A673 (cell line): ENCODE data around the gene CEBPB. TPM values are rescaled to one million over a fixed set of nuclear protein-coding genes. Genes with fewer than 3 reads are reported as not detected.

Experiments
- BruUV-seq: library from RNA; stranded (reverse); fragments of 400-500 nt; replicated peaks from 2 replicates; lab custom pipeline; 2021; lab: Mats Ljungman, UMichigan
- CTCF ChIA-PET: fragments of 300-600 bp; sonication (Branson Sonifier 250); formaldehyde crosslinking; loops from one replicate; lab custom pipeline; 2022; ENCODE audit warnings: antibody characterized with exemption; lab: Charles Lee
- POLR2A ChIA-PET: fragments of 300-600 bp; sonication (Branson Sonifier 250); formaldehyde crosslinking; loops from one replicate; lab custom pipeline; 2022; ENCODE audit warnings: antibody characterized with exemption; ENCODE audit not compliant: low non-redundant PET; lab: Charles Lee
- DNase-seq: peaks from one replicate; pipeline ENCODE4 v3.0.0-alpha.2; 2015; ENCODE audit warnings: low spot score
- H3K27ac ChIP-seq: fragments of 200-600 bp; sonication (generic); 2 replicates; pipeline ENCODE4 v1.5.1; 2016; ENCODE audit warnings: mixed run types, low read depth, mild to moderate bottlenecking, mixed read lengths, antibody characterized with exemption, low read length; ENCODE audit not compliant: poor library complexity, severe bottlenecking
- H3K27me3 ChIP-seq: fragments of 200-600 bp; sonication (generic); replicated peaks from 2 replicates; pipeline ENCODE4 v1.6.1; 2017; ENCODE audit warnings: mixed run types, low read depth, mild to moderate bottlenecking, mixed read lengths, antibody characterized with exemption, low read length; ENCODE audit not compliant: insufficient read depth, poor library complexity
- H3K36me3 ChIP-seq: fragments of 200-600 bp; sonication (generic); 2 replicates; pipeline ENCODE4 v1.6.1; 2016; ENCODE audit warnings: mixed run types, mild to moderate bottlenecking, mixed read lengths, antibody characterized with exemption, low read length; ENCODE audit not compliant: insufficient read depth, poor library complexity, severe bottlenecking
- H3K4me1 ChIP-seq: fragments of 200-600 bp; sonication (generic); 2 replicates; pipeline ENCODE4 v1.6.1; 2017; ENCODE audit warnings: mixed run types, mild to moderate bottlenecking, mixed read lengths, antibody characterized with exemption, low read length; ENCODE audit not compliant: insufficient read depth, poor library complexity, severe bottlenecking
- H3K4me3 ChIP-seq: fragments of 200-600 bp; sonication (generic); 2 replicates; pipeline ENCODE4 v1.5.1; 2016; ENCODE audit warnings: low read depth, mixed run types, mild to moderate bottlenecking, mixed read lengths, low read length; ENCODE audit not compliant: poor library complexity, severe bottlenecking
- H3K9me3 ChIP-seq: fragments of 200-600 bp; sonication (generic); 2 replicates; pipeline ENCODE4 v1.6.1; 2016; ENCODE audit warnings: mixed run types, low read depth, mild to moderate bottlenecking, mixed read lengths, antibody characterized with exemption, low read length; ENCODE audit not compliant: poor library complexity, severe bottlenecking
- EZH2 ChIP-seq: fragments of 200-600 bp; sonication (generic); IDR thresholded peaks from 2 replicates; pipeline ENCODE4 v1.6.1; 2017; ENCODE audit warnings: borderline replicate concordance, low read depth, mild to moderate bottlenecking, mixed read lengths, antibody characterized with exemption, low read length; ENCODE audit not compliant: poor library complexity, severe bottlenecking
- intact Hi-C: fragments of 100-400 bp; cut with micrococcal nuclease; formaldehyde crosslinking; loops from one replicate; pipeline ENCODE4 v1.10.0; 2022; ENCODE audit not compliant: unreplicated experiment
- total RNA-seq: library from RNA; stranded (reverse); gene quantifications from 2 replicates; pipeline ENCODE4 v1.2.3, GENCODE V29; 2021
- TF ChIP-seq, protein P1 (sequence below): fragments of 300-800, 200-600 bp; sonication (generic); conservative IDR thresholded peaks from 2 replicates; pipeline ENCODE4 v1.5.1; 2017; ENCODE audit warnings: low read depth, mild to moderate bottlenecking, antibody characterized with exemption, low read length, moderate library complexity, mixed read lengths

Gene CEBPB
- total RNA-seq, 1 experiment from 2014 or later: 130 TPM

GRCh38 chr20:50151034-50151743 is 39.4 kb upstream of the CEBPB start:
- CTCF ChIA-PET: no interaction called here
- POLR2A ChIA-PET: no interaction called here
- Histone ChIP-seq H3K4me1 (peaks cover 25% of the 10 kb centered on the region), H3K27ac (peak overlapping the region; percentile 10), H3K4me3 (no peak overlapping the region), H3K27me3 (no peaks in the 10 kb centered on the region), H3K9me3 (no peaks in the 10 kb centered on the region), H3K36me3 (peaks cover 5% of the 10 kb centered on the region)
- TF ChIP-seq EZH2: no peak
- intact Hi-C loops: no loop called here
- no TSS peak for BruUV-seq
- DNase-seq: no peak

DNA sequence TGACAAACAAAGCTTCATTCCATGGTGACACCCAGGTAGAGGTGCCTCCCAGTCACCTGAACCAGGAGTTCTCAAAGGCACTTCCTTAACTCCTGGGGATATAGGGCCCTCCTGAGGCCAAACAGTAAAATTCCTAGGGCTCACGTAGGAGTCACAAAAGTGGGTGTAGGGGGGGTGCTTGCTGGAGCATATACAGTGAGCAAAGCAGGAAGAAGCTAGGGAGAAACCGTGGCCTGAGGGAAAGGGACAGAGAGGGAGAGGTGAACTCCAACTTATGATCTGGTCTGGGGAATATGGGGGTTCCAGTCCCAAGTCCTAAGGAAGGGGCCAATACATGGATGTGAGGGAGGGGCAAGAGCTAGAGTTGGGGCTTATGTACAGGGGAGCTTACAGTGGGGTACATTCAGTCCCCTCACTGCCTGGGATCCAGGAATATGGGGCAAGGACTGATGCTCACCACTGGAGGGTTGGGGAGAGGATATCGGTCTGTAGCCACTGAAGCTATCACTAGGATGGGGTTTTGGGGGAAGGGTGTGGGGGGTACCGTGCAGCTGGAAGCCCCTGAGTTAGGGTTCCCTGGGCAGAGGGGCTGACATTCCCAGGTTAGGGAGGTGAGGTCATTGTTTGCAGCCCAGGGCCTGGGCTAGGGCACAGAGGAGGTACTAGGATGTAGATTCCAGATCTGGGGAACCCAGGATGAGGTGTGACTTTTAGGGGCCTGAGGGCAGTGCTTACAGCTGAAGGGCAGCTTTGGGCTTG is 38.1 kb upstream of the CEBPB start:
- peaks cover 18% of the 10 kb centered on the region for H3K4me1 ChIP-seq
- H3K9me3 ChIP-seq: no peaks in the 10 kb centered on the region
- H3K36me3 ChIP-seq: peaks cover 5% of the 10 kb centered on the region
- TF ChIP-seq, protein P1, sequence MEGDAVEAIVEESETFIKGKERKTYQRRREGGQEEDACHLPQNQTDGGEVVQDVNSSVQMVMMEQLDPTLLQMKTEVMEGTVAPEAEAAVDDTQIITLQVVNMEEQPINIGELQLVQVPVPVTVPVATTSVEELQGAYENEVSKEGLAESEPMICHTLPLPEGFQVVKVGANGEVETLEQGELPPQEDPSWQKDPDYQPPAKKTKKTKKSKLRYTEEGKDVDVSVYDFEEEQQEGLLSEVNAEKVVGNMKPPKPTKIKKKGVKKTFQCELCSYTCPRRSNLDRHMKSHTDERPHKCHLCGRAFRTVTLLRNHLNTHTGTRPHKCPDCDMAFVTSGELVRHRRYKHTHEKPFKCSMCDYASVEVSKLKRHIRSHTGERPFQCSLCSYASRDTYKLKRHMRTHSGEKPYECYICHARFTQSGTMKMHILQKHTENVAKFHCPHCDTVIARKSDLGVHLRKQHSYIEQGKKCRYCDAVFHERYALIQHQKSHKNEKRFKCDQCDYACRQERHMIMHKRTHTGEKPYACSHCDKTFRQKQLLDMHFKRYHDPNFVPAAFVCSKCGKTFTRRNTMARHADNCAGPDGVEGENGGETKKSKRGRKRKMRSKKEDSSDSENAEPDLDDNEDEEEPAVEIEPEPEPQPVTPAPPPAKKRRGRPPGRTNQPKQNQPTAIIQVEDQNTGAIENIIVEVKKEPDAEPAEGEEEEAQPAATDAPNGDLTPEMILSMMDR: no peak
- TF ChIP-seq EZH2: no peak
- no peaks in the 10 kb centered on the region for H3K27me3 ChIP-seq
- CTCF ChIA-PET: interaction anchor here (0.9 to 1.1 kb wide), 3 partner anchors 14 to 32 kb away, joined by 3 to 4 read pairs (median 3); no protein-coding TSS in a partner anchor
- intact Hi-C loops: no loop called here
- H3K27ac ChIP-seq: peak overlapping the region; percentile 91
- POLR2A ChIA-PET: interaction anchor here (0.7 kb wide), 1 partner anchor 14 kb away, joined by 3 read pairs; no protein-coding TSS in a partner anchor
- peak overlapping the region; percentile 80 for H3K4me3 ChIP-seq
- TSS peak; percentile 58 for BruUV-seq
- no peak for DNase-seq

- CTCF ChIA-PET: interaction anchor here (0.9 to 1.2 kb wide), 3 partner anchors 13 to 32 kb away, joined by 3 to 5 read pairs (median 4); no protein-coding TSS in a partner anchor
- Histone ChIP-seq H3K27me3 (no peaks in the 10 kb centered on the region), H3K4me1 (peaks cover 18% of the 10 kb centered on the region), H3K4me3 (peak overlapping the region; percentile 80), H3K27ac (peak overlapping the region; percentile 91), H3K9me3 (no peaks in the 10 kb centered on the region), H3K36me3 (peaks cover 4% of the 10 kb centered on the region)
- POLR2A ChIA-PET: interaction anchor here (0.5 to 1.0 kb wide), 2 partner anchors 13 to 1076 kb away, joined by 6 to 8 read pairs; no protein-coding TSS in a partner anchor
- BruUV-seq: no TSS peak
- intact Hi-C loops: no loop called here
- TF ChIP-seq EZH2: no peak
- TF ChIP-seq, protein P1: no peak
- DNase-seq: no peak
These were observed 37.5 kb upstream of the CEBPB start for GRCh38 chr20:50153153-50153499.
